HG02852 (cell line): Measurements from ENCODE around the gene KRT1.
"Not testable (repeated sequence)": the region's sequence is repeated elsewhere in the genome, so short reads cannot be mapped to it uniquely, and the experiment has no call there.

ENCODE experiments used
- ATAC-seq: cut with Tn5 transposase; IDR thresholded peaks from one replicate; pipeline ENCODE4 v1.9.1; 2021; ENCODE audit warnings: mild to moderate bottlenecking, moderate library complexity; ENCODE audit not compliant: unreplicated experiment

KRT1 gene

DNA sequence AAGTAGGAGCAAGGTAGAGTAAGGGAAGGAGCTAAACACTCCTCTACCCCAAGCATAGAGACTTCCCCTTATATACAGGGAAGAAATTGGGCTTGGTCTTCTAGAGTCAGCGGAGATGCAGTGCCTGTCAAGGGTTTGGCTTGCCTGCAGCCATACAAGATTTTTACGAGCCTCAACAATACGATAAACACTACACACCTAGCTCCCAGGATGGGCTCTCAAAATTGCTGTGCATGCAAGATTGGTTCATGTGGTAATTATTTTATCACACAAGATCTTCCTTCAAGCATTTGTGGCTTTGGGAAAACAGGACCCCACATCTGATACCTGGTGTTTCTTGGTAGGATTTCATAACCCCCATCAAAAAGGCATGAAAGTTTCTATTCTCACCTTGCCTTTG lies at the start of gene KRT1:
TSS of gene KRT1 (minus strand) at position 45 of the 400 bp plus-strand sequence. CDS start 59 bp downstream, outside the sequence.
- no peak for ATAC-seq

- no peak for ATAC-seq
Measured at GRCh38 chr12:52729147-52729546, 48.9 kb upstream of the KRT1 start.

DNA sequence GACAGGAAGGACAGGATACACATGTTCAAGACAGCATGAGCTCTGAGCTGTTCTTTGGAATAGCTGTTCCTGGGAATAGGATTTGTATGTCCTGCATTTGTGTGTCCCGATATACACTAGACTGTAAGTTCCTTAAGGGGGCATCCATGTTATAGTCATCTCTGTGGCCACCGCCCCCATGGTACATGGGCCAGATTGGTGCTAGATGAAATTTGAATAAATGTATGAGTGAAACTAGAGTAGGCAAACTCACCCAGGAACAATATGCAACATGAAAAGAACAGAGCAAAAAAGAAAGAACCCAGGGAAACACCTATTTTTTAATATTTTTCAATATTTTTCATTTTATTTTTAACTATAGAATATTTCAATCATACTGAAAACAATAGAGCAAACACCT lies 48.2 kb upstream of the KRT1 start:
- ATAC-seq = no peak

GRCh38 chr12:52727037-52727436 lies 46.8 kb upstream of the KRT1 start:
- ATAC-seq = no peak

GRCh38 chr12:52726451-52726850 lies 46.2 kb upstream of the KRT1 start:
- ATAC-seq = no peak

DNA sequence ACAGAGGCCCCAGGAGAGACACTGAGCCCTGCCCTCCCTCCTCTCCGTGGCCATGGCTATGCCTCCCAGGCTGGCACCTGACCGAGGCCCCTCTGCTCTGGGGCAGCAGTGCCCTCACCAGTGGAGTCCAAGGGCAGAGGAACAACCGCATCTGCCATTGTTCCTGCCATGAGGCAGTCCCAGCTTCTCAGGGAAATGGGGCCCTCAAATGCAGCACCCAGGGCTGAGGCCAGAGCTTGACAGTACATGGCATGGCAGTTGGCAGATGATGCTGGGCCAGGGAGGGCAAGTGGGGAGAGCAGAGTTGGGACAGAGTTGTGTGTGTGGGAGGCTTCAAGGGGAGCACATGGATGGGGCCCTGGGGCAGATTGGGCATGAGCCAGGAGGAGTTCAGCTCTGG lies 44.2 kb upstream of the KRT1 start:
- no peak for ATAC-seq

DNA sequence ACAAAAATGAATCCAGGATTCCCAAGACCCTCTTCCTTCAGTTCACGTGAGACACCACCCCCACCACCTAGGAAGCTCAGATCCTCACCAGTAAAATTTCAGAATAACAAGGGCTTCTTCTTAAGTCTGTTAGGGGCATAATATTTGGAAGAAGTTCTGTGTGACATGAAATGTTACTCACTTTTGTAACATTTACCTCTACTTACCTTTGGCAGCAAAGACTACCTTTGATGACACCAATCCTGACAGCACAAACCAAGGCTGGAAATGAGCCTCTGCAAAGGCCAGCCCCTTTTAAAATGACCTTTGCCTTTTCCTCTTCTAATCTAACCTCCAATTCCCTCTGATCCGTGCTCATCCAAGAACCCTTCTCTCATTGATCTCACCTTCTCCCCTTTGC lies 42.5 kb upstream of the KRT1 start:
- no peak for ATAC-seq

GRCh38 chr12:52721838-52722470 lies 41.7 kb upstream of the KRT1 start:
- ATAC-seq = no peak

- ATAC-seq = no peak
Measured at GRCh38 chr12:52720365-52720886, 40.2 kb upstream of the KRT1 start.

DNA sequence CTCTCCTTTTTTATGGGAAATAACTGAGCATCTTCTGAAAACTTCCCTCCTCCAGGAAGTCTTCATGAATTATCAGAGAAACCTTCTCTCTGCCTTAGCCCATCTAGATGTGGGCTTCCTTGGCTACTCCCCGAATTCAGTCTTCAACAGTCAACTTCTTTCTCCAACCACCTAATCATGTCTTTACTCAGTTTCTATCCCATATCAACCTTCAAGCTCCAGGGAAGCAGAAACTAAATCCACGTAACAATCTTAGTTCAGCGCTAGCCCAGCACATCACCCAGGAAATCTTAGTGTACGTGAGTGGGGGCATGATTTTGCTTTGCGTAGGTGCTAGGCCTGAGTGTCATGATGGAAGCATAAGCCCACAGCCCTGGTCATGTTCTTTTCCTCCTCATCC lies 35.9 kb upstream of the KRT1 start:
- no peak for ATAC-seq

GRCh38 chr12:52715416-52715815 lies 35.2 kb upstream of the KRT1 start:
- ATAC-seq = no peak

GRCh38 chr12:52714887-52715281 lies 34.7 kb upstream of the KRT1 start:
- no peak for ATAC-seq

- ATAC-seq = no peak
Measured at GRCh38 chr12:52713960-52714886, 34.0 kb upstream of the KRT1 start.

DNA sequence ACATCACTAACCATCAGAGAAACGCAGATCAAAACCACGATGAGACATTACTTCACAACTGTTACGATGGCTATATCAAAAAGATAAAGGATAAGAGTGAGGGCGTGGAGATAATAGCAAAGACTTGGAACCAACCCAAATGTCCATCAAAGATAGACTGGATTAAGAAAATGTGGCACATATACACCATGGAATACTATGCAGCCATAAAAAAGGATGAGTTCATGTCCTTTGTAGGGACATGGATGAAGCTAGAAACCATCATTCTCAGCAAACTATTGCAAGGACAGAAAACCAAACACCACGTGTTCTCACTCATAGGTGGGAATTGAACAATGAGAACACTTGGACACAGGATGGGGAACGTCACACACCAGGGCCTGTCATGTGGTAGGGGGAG lies 31.9 kb upstream of the KRT1 start:
- ATAC-seq = not testable (repeated sequence)

DNA sequence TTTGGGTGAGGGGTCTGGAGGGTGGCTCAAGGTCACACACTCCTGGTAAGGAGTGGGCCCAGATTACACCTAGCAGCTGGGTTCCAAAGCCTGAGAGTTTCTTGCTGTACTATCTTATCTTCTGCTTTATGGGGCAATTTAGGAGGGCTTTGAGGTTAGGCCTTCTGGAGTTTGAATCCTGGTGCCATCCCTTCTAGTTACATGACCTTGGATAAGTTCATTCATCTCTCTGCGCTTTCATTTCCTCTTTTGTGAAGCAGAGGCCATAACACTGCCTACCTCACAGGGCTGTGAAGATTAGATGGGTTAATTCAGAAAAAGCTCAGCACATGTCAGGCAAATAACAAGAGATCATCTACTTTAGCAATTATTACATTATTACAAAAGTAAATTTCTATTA lies 30.5 kb upstream of the KRT1 start:
- ATAC-seq = no peak

- no peak for ATAC-seq
Measured at GRCh38 chr12:52708010-52708409, 27.8 kb upstream of the KRT1 start.

- ATAC-seq = no peak
Measured at GRCh38 chr12:52704464-52704863, 24.3 kb upstream of the KRT1 start.

DNA sequence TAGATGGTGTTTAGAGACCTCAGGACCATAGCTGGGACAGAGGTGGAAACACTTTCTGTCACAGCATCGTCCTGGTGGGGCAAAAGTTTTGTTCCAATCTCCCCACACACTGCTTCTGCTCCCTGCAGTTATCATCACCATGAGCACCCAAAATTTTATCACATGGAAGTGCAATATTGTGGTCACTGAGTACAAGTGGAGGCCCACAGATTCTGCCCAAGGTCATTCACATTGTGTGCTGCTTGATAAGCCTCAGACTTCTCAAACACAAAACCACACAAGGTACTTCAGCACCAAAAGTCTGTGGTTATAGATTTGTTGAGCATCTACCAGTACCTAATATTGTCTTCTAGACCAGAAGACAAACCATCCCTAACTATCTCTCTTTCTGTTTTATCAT lies 23.7 kb upstream of the KRT1 start:
- no peak for ATAC-seq

DNA sequence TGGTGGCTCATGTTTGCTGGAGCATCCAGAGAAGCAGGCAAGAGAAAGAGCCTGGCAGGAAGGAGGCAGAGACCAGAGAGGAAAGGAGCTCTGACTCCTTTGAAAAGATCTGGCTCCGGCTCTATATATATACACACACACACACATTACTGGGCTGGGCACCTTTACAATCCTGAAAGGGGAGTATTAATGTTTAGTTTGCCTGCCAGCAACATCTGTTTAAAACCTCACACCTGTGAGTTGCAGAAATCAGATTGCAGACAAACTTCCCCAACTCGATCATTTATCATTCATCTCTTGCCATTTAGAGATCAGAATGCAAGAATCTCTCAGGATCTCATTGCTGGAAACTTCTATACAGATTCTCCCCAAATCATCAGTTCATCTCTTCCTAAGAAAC lies 23.2 kb upstream of the KRT1 start, which contains the start of gene KRT77:
TSS of gene KRT77 (minus strand) at position 101 of the 400 bp plus-strand sequence. CDS start at position 11, 90 bp downstream.
- no peak for ATAC-seq

DNA sequence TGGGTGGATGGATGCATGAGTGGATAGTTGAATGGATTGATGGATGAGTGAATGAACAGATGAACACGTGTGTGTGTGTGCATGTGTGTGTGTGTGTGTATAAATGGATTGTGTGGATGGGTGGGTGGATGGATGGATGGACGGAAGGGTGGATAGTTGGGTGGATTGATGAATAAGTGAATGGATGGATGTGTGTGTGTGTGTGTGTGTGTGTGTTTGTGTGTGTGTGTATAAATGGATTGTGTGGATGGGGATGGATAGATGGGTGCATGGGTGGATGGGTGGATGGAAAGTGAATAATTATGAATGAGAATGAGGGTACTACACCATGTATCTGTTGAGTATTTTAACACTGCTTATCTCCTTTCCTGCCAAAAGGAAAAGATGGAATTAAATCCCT lies 22.1 kb upstream of the KRT1 start:
- no peak for ATAC-seq

DNA sequence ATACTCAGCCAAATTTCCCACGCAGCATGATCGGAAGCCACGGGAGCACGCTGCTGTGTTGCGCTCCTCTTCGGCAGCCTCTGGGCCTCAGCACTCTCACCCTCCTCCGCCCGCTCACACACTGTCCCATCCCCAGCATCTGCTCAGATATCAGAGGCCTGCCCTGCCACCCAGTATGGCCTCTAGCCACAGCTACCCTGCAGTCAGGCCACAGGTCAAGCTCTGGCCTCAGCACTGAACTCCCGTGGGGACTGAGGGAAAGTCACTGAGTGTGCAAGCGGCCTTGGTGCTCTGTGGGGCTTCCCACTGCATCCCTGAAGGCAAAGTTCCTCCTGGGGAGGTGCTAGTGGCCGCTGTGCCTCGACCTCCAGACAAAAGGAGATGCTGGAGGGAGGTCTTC lies 21.1 kb upstream of the KRT1 start:
- ATAC-seq = no peak

- no peak for ATAC-seq
Measured at GRCh38 chr12:52699960-52700359, 19.8 kb upstream of the KRT1 start.
